GM19455 (cell line): Measurements from ENCODE around the gene SPEG.

ENCODE experiments used
- ATAC-seq: cut with Tn5 transposase; IDR thresholded peaks from one replicate; pipeline ENCODE4 v1.9.1; 2021; ENCODE audit not compliant: unreplicated experiment

The SPEG gene

GRCh38 chr2:219441451-219442255 is 7.0 kb downstream of the SPEG start:
- no peak for ATAC-seq

DNA sequence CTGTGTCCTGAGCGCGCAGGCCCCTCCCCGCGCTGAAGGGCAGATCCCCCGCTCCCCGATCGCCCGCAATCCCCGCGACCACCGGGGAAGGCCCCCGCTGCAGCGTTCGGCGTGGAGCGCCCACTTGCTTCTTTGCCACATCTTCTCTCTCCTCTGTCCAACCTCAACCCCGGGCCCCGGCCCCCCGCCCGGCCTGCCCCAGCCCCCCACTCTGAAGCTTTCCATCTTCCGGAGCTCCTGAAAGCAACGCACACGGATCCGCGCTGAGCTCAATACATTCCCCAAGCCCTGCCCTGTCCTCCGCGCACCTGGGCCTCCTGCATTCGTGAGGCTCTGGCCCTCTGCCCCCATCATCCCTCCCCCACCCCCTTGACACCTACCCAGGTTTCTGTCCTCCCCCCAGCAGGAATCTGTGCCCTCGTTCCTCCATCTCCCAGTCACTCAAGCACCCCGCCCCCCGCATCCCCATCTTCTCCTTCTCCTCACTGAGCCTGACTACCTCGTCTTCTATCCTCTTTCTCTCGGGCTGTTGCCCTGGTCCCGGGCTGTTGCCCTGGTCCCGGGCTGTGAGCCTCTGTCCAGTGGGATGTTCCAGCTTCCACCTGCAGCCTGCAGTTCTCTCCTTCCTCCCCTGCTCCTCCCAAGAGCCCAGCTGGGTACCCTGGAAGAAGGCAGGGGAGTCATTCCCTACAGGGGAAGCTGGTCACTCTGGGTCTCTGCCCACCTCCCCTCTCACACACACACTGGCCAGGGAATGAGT is 7.8 kb downstream of the SPEG start:
- ATAC-seq, result no peak

DNA sequence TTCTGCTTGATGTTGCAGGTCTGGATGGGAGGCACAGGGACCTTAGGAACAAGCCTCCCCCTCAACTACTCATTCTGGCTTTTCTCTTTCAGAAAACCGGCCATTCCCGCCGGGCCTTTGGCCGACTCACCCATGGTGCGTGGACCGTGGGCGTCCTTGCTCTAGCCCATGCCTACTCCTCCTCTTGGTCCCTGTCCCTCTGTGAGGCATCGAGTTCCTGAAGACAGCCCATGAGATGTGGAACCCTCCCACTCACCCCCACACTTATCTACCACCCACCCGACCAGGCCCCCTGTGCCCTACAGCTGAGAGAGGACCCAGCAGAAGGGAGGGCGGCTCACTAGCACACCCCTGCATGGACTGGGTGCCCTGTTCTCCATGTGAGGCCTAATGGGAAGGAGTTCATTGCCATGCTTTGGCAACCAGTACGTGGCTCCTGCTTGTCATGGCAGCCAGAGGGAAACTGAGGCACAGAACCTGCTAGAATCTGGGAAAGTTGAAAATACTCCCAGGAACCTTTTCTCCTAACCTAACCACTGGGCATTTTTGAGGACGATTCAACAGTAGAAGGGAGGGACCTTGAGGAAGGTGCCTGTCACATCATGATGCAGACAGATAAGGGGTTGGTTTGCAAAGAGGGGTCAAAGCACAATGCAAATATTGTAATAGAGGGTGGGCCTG is 8.5 kb downstream of the SPEG start:
- ATAC-seq, result no peak

- no peak for ATAC-seq
Measured at GRCh38 chr2:219443697-219444023, 9.0 kb downstream of the SPEG start.

DNA sequence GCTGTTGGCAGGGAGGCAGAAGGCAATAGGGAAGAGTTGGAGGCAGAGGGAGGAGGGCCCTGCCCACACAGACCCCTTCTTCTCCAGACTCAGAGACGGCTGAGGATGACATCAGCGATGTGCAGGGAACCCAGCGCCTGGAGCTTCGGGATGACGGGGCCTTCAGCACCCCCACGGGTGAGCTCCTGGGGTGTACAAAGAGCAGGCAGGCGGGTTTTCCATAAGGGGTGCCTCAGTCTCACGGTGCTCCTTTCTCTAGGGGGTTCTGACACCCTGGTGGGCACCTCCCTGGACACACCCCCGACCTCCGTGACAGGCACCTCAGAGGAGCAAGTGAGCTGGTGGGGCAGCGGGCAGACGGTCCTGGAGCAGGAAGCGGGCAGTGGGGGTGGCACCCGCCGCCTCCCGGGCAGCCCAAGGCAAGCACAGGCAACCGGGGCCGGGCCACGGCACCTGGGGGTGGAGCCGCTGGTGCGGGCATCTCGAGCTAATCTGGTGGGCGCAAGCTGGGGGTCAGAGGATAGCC is 10.0 kb downstream of the SPEG start:
- no peak for ATAC-seq

GRCh38 chr2:219445220-219445640 is 10.6 kb downstream of the SPEG start:
- no peak for ATAC-seq

- ATAC-seq, result no peak
Measured at GRCh38 chr2:219446101-219446504, 11.5 kb downstream of the SPEG start.

DNA sequence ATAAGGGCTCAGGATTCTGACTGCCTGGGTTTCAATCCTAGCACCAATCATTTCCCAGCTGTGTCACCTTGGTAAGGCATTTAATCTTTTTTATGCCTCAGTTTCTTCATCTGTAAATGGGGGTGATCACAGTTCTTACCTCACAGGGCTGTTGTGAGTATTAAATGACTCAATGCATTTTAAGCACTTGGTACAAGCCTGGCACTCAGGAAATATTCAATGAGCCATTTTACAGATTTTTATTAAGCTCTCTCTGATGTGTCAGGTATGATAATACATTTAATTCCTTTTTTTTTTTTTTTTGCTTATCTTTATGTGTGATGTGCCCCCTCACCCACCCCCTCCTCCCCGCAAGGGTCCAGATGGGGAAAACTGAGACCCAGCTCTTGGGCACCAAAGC is 12.0 kb downstream of the SPEG start:
- ATAC-seq, result no peak

DNA sequence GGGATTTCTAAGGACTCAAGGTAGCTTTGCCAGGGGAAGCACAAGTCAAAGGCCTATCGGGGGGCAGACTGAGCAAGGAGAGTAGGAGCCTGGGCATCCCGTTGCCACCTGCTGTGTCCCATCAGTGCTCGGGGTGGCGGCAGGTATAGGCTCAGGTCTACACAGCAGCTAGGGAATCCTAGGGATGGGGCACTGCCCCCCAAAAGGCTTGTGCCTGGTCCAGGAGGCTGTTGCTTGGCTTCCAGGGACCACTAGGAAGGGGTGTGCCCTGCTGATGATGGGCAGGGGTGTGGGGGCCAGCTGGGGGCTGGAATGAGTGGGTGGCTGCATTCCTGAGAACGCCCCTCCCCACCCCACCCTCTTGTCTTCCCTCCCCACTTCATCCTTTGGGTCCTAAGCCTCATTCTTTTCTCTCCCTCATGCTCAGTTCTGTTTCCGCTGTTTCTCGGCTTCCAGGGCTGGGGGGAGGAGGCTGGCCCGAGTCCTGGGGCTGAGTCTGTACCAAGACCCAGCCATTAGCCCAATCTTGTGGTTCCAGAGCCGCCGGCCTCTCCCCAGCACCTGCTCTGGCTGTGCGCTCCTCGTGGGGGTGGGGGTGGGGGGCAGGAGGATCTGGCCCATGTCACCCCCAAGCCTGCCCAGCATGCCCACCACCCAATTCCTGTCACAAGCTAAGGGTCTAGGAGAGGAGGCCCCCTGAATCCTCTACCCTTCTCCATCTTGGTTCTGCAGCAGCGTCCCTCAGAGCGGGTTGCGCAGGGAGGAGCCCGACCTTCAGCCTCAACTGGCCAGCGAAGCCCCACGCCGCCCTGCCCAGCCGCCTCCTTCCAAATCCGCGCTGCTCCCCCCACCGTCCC is 12.8 kb downstream of the SPEG start:
- ATAC-seq, result no peak

GRCh38 chr2:219448099-219448775 is 13.6 kb downstream of the SPEG start:
- ATAC-seq, result no peak

DNA sequence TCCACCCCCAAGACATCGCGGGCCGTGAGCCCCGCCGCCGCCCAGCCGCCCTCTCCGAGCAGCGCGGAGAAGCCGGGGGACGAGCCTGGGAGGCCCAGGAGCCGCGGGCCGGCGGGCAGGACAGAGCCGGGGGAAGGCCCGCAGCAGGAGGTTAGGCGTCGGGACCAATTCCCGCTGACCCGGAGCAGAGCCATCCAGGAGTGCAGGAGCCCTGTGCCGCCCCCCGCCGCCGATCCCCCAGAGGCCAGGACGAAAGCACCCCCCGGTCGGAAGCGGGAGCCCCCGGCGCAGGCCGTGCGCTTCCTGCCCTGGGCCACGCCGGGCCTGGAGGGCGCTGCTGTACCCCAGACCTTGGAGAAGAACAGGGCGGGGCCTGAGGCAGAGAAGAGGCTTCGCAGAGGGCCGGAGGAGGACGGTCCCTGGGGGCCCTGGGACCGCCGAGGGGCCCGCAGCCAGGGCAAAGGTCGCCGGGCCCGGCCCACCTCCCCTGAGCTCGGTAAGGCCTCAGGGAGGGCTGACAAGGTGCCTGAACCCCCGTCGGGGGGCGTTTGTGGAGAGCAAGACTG is 14.2 kb downstream of the SPEG start:
- no peak for ATAC-seq

DNA sequence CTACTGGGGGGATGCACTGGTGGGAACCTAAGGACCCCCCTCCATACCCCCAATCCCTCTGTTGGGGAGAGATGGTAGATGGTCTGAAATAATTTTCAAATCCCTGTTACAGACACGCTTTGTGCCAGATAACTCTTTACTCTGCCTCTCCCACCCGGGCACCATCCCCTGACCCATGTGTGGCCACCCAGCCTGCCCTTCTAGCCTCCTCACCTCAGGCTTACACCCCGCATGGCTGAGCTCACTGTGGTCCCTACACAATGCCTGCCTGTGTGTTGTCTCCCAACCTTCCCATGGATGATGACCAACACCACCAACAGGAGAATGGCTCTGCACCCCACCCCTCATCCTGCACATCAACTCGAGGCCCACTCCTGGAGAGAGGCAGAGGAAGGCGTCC is 15.0 kb downstream of the SPEG start:
- ATAC-seq, result no peak

DNA sequence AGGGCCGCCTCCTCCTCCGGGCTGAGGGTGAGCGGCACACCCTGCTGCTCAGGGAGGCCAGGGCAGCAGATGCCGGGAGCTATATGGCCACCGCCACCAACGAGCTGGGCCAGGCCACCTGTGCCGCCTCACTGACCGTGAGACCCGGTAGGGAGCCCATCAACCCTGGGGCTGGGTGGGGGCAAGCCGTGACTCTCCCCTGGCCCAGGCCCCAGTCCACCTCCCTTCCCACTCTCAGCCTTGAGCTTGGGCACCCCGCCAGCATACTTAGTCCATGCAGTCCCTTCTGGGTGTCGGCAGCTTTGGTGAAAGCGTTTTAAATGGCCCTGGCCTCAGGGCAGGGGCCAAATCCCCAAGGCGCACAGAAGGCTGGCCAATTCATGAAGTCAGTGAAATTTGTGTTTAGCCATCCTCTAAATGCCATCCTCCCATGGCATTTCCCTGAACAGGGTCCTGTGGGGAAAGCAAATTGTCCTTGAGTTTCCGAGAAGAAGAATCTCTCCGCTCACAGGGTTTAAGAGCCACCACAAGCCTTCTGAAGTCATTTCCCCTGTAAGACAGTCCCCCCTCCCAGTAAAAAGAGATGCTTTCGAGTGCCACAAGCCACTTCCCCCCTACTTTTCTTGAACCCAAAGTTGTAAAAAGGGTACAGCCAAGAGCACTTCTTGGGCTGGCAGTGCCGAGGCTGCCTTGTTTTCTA is 17.2 kb downstream of the SPEG start:
- ATAC-seq, result no peak

GRCh38 chr2:219452361-219453317 is 18.0 kb downstream of the SPEG start:
- no peak for ATAC-seq

- ATAC-seq, result no peak
Measured at GRCh38 chr2:219453671-219454590, 19.3 kb downstream of the SPEG start.

GRCh38 chr2:219455581-219455980 is 20.9 kb downstream of the SPEG start:
- ATAC-seq, result no peak

- no peak for ATAC-seq
Measured at GRCh38 chr2:219457784-219458369, 23.2 kb downstream of the SPEG start.
